MG63 (cell line): Measurements from ENCODE around the gene ZBTB8B. TPM values are rescaled to one million over a fixed set of nuclear protein-coding genes. Genes with fewer than 3 reads are reported as not detected.
"Not testable (repeated sequence)": the region's sequence is repeated elsewhere in the genome, so short reads cannot be mapped to it uniquely, and the experiment has no call there.

Source experiments
- DNase-seq: peaks from one replicate; pipeline ENCODE4 v3.0.0-alpha.2; 2020
- H3K27me3 ChIP-seq: fragments of 250-450 bp; sonication (Bioruptor Pico); 2 replicates; pipeline ENCODE4 v1.5.1; 2020; ENCODE audit warnings: mild to moderate bottlenecking, moderate library complexity
- H3K36me3 ChIP-seq: fragments of 250-450 bp; sonication (Bioruptor Pico); 2 replicates; pipeline ENCODE4 v1.5.1; 2020; ENCODE audit warnings: mild to moderate bottlenecking, moderate library complexity
- H3K4me3 ChIP-seq: fragments of 250-450 bp; sonication (Bioruptor Pico); 2 replicates; pipeline ENCODE4 v1.5.1; 2020; ENCODE audit warnings: mild to moderate bottlenecking, moderate library complexity
- H3K9me3 ChIP-seq: fragments of 250-450 bp; sonication (Bioruptor Pico); 2 replicates; pipeline ENCODE4 v1.5.1; 2020; ENCODE audit warnings: mild to moderate bottlenecking, moderate library complexity
- total RNA-seq: library from RNA; depleted of rRNA; stranded (reverse); fragments of >200 nt; shearing (Covaris generic); gene quantifications from 2 replicates; pipeline ENCODE4 v1.2.3, GENCODE V29; 2014; ENCODE audit warnings: low replicate concordance; rRNA removed

ZBTB8B gene
- total RNA-seq, result not detected in 2 replicates

DNA sequence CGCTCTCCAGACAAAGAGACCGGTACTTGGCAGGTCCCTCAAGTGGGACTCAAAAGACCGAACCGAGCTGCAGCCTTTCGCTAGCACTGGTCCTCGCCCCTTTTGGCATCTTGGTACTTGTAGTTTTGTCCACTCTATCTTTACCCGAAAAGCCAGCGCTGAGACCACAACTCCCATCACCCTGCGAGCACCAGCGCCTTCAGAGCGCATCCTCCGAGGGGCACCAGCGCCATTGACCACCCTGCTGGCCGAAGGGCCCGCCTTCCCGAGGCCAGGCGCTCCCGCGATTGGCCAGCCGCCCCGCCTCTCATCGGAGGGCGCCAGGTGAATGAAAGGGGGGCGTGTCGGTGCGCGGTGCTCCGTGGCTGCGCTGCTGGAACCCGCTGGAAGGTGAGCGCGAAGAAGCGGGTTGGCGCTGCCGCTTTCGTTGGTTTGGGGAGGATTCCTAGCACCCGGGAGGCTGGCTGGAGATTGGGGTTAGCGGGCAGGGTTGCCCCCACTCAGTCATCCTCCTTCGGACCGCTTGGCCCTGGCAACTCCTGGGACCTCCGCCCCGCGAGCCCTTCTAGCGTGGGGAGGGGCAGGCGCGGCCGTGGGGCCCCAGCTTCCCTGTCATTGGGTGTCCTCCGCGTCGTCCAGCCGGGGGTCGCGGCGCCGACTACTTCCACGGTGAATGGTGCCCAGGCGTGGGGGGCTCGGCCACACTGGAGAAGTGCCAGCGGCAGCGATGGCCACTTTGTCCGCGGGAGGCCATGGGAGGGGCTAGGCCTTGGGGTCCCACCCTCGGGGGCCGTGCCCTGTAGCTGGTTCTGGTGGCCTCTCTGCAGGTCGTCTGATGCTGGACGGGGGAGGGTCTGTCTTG, at the start of gene ZBTB8B:
TSS of gene ZBTB8B (plus strand) at position 357 of the 862 bp plus-strand sequence. CDS start 5,553 bp downstream, outside the sequence.
- Histone ChIP-seq H3K4me3 (peak within 1 kb of the TSS; percentile 23), H3K36me3 (no peaks in the 10 kb centered on the region), H3K27me3 (peaks cover 36% of the 10 kb centered on the region), H3K9me3 (no peaks in the 10 kb centered on the region)
- DNase-seq, result peak; percentile 14

DNA sequence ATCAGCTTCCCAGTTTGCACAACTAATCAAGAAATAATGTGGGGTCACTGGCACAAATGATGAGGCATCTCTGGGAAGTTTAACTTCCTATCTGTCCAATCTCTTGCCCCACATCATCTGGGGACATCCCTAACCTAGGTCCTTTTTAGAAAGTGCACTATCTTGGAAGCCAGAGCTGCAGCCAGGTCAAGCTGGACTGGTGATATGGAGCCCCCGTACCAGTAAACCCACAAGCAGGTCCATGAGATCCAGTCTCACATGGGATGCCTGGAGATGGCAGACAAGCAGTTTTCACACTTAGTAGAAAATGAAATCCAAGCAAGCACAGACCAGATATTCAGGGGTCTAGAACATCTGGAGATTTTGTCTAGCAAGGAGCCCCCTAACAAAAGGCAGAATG, 43.1 kb upstream of the ZBTB8B start:
- H3K27me3 ChIP-seq, result no peaks in the 10 kb centered on the region
- H3K36me3 ChIP-seq, result no peaks in the 10 kb centered on the region
- no peak for DNase-seq
- no peak overlapping the region for H3K4me3 ChIP-seq
- H3K9me3 ChIP-seq, result peaks cover 19% of the 10 kb centered on the region

DNA sequence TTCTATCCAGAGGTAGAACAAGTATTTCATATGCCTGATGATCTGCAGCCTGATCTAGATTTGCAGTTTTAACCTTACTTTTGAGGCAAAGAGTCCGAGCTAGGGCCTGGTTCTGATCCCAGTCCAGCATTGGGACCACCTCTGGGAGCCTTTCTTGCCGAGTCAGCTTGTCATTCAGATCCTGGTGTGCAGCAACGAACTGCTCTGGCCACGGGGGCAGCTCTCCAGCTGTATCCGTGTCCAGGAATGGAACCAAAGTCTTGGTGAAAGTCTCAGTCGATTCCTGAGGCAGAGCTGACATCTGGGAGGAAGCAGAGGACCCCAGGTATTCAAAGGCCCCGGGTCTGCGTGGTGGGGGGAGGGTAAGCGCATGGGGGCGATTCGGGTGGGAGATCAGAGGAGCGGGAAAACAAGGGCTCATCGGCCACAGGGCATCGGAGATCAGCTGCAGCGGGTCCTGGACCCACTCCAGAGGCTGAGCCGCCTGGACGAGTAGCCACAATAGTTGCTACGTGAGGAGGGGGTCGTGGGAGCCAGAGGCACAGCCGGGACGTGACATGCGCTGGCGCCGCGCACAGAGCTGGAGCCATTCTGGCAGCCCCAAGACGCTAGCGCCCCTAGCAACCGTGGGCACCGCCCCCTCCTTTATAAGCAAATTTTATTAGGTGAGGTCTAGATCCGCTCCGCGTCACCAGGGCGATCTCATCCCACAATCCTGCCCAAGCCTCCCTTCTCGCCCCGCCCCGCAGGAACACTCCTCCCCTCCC, 38.2 kb upstream of the ZBTB8B start:
- DNase-seq, result peak; percentile 23
- Histone ChIP-seq H3K27me3 (peaks cover 6% of the 10 kb centered on the region; the same call in 1 of the 2 replicates), H3K4me3 (0 out of 2 replicates have a peak overlapping the region, but pooled peaks have one; percentile 6), H3K36me3 (no peaks in the 10 kb centered on the region), H3K9me3 (no peaks in the 10 kb centered on the region)

DNA sequence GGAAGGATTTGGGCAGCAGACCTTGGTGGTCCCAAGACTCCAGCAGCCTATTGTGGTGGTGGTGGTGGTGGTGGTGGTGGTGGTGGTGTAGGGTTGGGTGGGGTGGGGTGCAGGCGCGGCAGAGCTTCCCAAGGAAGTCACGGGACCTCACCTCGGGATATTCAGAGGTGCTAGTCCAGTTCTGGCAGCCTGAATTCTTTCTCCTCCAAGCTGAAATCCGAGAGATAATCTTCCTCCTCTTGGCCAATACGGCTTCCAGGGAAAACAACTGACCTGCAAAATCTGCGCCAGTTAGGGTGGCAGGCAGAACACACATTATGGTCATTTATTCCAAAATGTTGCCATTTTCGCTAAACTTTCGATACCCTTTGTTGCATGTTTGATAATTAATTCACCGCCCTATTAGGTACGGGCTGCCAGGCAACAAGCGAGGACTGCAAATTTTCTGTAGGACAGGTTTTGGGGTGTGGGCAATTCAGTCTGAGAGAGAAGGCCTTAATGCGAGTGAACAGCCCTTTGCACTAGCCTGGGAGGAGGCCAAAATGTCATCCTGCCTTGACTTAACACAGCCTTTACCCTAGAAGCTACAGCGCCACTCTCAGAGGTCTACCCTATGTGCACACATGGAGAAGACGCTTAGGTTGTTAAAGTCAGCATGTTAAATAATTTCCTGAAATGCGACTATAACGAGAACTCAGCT, 37.5 kb upstream of the ZBTB8B start:
- Histone ChIP-seq H3K36me3 (no peaks in the 10 kb centered on the region), H3K4me3 (no peak overlapping the region), H3K27me3 (peaks cover 6% of the 10 kb centered on the region; the same call in 1 of the 2 replicates), H3K9me3 (no peaks in the 10 kb centered on the region)
- no peak for DNase-seq

DNA sequence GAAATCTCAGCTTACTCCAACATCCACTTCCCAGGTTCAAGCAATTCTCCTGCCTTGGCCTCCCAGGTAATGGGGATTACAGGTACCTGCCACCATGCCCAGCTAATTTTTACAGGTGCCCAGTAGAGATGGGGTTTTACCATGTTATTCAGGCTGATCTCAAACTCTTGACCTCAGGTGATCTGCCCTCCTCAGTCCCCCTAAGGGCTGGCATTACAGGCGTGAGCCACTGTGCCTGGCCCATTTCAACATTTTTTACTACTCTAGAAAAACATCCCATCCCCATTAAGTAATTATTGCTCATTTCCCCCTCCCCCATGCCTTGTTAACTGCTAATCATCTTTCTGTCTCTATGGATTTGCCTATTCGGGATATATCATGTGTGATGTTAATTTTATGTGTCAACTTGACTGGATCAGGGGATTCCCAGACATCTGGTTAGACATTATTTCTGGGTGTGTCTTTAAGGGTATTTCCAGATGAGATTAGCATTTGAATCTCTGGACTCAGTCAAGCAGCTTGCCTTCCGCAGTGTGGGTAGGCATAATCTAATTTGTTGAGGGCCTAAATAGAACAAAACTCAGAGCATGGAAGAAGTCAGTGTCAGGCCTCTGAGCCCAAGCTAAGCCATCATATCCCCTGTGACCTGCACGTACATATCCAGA, 33.0 kb upstream of the ZBTB8B start:
- Histone ChIP-seq H3K36me3 (no peaks in the 10 kb centered on the region), H3K4me3 (no peak overlapping the region), H3K9me3 (no peaks in the 10 kb centered on the region), H3K27me3 (peaks cover 6% of the 10 kb centered on the region; the same call in 1 of the 2 replicates)
- no peak for DNase-seq

DNA sequence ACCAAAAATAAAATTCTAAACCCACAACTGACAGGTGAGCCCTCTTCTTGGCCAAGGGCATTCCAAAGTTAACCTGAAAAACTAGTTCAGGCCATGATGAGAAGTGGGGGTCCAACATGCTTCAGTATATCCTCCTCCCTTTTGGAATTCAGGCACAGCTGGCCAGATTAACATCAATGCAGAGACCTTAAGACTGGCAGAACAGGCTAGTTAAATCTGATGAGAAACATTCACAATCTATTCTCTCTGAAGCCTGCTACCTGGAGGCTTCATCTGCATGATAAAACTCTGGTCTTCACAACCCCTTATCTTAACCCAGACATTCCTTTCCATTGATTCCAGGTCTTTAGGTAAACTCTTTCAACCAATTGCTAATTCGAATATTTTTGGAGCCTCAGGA, 26.7 kb upstream of the ZBTB8B start:
- Histone ChIP-seq H3K36me3 (no peaks in the 10 kb centered on the region), H3K4me3 (no peak overlapping the region), H3K9me3 (peaks cover 8% of the 10 kb centered on the region), H3K27me3 (no peaks in the 10 kb centered on the region)
- DNase-seq, result no peak

DNA sequence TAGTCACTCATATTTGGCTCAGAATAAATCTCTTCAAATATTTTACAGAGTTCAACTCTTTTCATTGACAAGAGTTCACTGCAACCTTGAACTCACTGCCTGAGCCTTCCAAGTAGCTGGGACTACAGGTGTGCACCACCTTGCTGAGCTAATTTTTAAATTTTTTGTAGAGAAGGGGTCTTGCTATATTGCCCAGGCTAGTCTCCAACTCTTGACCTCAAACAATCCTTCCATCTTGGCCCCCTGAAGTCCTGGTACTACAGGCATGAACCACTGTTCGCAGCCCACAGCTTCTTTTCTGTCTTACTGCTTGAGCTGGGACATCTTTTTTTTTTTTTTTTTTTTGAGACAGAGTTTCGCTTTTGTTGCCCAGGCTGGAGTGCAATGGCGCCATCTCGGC, 26.1 kb upstream of the ZBTB8B start:
- H3K4me3 ChIP-seq, H3K27me3 ChIP-seq, H3K9me3 ChIP-seq, DNase-seq, H3K36me3 ChIP-seq: not testable (repeated sequence)

DNA sequence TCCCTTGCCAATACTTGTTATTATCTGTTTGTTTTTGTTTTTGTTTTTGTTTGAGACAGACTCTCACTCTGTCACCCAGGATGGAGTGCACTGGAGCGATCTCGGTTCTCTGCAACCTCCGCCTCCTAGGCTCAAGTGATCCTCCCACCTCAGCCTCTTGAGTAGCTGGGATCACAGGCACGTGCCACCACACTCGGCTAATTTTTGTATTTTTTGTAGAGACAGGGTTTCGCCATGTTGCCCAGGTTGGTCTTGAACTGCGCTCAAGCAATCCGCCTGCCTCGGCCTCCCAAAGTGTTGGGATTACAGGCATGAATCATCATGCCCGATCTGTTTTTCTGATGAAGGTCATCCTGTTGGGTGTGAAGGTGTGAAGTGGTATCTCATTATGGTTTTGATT, 23.4 kb upstream of the ZBTB8B start:
- H3K9me3 ChIP-seq, H3K4me3 ChIP-seq, H3K36me3 ChIP-seq, DNase-seq, H3K27me3 ChIP-seq: not testable (repeated sequence)

DNA sequence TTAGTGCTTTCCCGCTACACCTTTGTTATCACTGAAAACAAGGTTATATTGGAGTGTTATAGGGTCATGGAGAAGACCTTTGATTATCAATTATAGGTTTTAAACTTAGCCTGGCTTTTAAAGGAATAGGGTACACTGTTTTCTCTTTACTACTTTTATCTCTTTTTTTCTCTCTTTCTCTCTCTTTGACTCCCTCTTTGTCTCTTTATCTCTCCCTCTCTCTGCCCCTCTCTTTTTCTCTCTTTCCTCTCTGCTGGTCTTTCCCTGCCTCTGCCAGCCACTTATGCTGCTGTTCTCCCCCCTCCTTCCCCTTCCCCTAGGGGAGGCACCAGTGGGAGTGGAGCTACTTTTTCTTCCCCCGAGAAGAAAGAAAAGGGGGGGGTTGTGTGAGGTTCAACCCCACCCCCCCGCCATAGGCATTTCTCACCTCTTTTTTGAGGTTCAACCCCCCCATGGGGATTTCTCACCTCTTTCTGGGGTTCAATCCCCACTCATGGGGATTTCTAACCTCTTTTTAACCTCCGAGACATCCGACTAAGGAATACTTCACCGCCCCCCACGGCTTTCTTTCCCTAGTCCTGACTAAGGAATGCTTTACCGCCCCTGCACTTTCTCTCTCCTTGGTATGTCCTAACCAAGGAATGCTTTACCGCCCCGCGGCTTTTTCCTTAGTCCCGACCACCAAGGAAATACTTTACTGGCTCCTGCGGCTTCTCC, 17.2 kb upstream of the ZBTB8B start:
- Histone ChIP-seq H3K36me3 (no peaks in the 10 kb centered on the region), H3K27me3 (no peaks in the 10 kb centered on the region; the same call in 1 of the 2 replicates), H3K4me3 (peak overlapping the region; percentile 38), H3K9me3 (no peaks in the 10 kb centered on the region)
- peak; percentile 57 for DNase-seq

DNA sequence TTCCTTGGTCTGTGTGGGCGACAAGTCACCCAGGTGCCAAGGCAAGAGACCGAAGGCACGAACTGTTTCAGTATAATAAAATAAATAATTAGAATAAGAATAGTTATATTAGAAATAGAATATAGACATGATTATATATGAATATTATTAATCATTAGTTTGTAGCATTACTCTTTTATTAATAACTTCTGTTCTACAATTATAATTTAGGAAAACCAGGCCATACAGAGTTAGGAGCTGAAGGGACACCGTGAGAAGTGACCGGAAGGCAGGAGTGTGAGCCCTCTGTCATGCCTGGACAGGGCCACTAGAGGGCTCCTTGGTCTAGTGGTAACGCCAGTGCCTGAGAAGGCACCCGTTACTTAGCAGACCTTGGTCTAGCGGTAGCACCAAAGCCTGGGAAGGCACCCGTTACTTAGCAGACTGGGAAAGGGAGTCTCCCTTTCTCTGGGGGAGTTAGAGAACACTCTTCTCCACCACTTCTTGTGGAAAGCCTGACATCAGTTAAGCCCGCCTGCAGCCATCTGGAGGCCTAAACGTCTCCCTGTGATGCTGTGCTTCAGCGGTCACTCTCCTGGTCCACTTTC, 16.6 kb upstream of the ZBTB8B start:
- not testable (repeated sequence) for H3K36me3 ChIP-seq, H3K27me3 ChIP-seq, H3K9me3 ChIP-seq
- DNase-seq, result peak; percentile 75
- H3K4me3 ChIP-seq, result peak overlapping the region; percentile 38

DNA sequence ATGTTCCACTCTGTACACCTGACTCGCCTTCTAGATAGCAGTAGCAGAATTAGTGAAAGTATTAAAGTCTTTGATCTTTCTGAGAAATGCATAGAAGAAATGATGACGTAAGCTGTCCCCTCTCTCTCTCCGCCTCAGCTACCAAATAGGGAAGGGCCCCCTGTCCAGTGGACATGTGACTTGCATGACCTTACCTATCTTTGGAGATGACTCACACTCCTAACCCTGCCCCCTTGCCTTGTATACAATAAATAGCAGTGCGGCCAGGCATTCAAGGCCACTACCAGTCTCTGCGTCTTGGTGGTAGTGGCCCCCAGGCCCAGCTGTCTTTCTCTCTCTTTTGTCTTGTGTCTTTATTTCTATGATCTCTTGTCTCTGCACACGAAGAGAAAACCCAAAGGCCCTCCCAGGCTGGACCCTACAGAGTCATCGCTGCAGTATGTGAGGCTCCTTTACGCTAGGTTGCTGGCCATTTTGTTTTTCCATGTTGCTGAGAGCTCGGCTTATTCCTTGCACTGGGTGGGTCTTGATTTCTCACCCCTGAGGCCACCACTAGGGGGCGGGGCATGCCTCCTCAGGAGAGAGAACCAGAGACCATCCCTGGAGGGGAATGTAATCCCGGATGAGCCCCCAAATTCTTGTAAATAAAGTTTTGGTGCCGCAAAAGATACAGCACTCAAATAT, 16.0 kb upstream of the ZBTB8B start:
- H3K9me3 ChIP-seq, result no peaks in the 10 kb centered on the region
- peak; percentile 30 for DNase-seq
- no peak overlapping the region for H3K4me3 ChIP-seq
- no peaks in the 10 kb centered on the region for H3K36me3 ChIP-seq
- no peaks in the 10 kb centered on the region; the same call in 1 of the 2 replicates for H3K27me3 ChIP-seq

DNA sequence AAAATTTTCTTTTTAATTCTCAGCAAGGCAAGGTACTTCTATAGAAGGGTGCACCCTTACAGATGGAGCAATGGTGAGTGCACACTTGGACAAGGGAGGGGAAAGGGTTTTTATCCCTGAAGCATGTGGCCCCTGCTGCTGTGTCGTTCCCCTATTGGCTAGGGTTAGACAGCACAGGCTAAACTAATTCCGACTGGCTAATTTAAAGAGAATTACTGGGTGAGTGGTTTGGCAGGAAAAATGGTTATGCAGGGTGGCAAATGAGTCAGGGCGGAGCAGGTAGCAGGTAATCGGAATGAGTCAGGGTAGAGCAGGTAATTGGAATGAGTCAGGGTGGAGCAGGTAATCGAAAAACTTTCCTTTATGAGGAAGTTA, 15.4 kb upstream of the ZBTB8B start:
- not testable (repeated sequence) for H3K27me3 ChIP-seq, DNase-seq, H3K9me3 ChIP-seq, H3K4me3 ChIP-seq, H3K36me3 ChIP-seq

DNA sequence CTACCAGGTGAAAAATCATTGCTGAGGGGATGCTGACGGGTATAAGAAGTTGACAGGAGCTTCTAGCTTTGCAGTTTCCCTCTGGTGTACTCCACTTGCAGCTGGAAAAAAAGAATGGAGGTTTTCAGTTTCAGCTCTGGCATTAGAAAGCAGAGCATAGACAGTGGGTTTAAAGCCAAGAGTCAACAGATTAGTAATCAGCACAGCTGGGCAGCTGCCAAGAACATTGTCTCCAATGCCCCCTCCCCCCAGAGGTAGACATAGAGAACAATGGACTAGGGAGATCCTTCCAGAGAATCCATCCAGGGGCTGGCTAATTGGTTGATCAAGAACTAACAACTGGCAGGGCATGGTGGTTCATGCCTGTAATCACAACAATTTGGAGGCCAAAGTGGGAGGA, 10.1 kb upstream of the ZBTB8B start:
- no peak overlapping the region for H3K4me3 ChIP-seq
- DNase-seq, result peak; percentile 24
- H3K9me3 ChIP-seq, result peaks cover 10% of the 10 kb centered on the region; the same call in 1 of the 2 replicates
- no peaks in the 10 kb centered on the region; the same call in 1 of the 2 replicates for H3K27me3 ChIP-seq
- no peaks in the 10 kb centered on the region for H3K36me3 ChIP-seq

DNA sequence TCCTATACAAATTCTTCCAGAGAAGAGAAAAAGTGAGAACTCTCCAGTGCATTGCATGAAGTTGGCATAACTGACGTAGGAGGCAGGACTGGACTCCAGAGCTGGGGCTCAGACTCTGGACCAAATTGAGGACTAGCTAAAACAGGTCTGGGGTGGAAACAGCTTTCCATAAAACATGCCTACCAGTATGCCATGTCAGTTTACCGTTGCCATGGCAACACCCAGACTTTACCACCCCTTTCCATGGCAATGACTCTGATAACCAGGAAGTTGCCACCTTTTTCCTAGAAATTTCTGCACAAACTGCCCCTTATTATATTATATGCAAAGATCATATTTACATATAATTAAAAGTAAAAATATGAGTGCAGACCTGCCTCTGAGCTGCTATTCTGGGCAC, 8.9 kb upstream of the ZBTB8B start:
- no peak for DNase-seq
- Histone ChIP-seq H3K9me3 (peaks cover 10% of the 10 kb centered on the region; the same call in 1 of the 2 replicates), H3K27me3 (no peaks in the 10 kb centered on the region; the same call in 1 of the 2 replicates), H3K36me3 (no peaks in the 10 kb centered on the region), H3K4me3 (no peak overlapping the region)

DNA sequence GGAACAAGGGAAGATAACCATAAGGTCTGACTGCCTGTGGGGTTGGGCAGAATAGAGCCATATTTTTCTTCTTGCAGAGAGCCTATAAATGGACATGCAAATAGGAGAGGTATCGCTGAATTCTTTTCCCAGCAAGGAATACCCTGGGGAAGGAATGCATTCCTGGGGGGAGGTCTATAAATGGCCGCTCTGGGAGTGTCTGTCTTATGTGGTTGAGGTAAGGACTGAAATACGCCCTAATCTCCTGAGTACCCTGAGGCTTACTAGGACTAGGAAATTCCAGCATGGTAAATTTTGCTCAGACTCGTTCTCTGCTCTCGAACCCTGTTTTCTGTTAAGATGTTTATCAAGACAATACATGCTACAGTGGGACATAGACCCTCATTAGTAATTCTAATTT, 6.1 kb upstream of the ZBTB8B start:
- H3K27me3 ChIP-seq, DNase-seq, H3K9me3 ChIP-seq, H3K36me3 ChIP-seq, H3K4me3 ChIP-seq: not testable (repeated sequence)
